ENCODE data around the gene CCDC24. TPM values are rescaled to one million over a fixed set of nuclear protein-coding genes. Genes with fewer than 3 reads are reported as not detected.

The CCDC24 gene
- total and polyA plus RNA-seq, 2 donors (not counting 3 experiments of a cell fraction or from before 2014, with no cell fraction given) = 2.2 to 3.1 TPM

DNA sequence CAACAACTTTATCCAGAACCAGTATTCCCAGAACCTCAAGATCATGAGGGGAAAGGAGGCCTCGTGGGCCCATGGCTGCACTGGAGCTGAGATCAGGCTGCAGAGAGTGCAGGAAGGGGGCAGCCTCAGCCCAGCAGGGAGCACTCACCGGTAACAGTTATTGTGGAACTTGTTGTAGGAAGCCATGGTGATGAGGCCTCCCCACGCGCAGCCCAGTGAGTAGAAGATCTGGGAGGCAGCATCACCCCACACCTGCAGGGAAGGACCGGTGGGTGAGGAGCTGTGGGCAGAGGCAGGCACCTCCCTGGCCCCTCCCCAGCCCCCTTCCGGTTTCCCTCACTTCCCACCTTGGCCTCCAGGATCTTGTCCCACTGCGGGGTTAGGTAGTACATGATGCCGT is 10.8 kb downstream of the CCDC24 start:
- CTCF ChIA-PET = interaction anchor here (1.1 to 4.5 kb wide), 7 partner anchors 9 to 239 kb away, joined by 3 to 21 read pairs (median 4); no protein-coding TSS in a partner anchor
- BruUV-seq (replicated peaks) = no TSS peak
- TF ChIP-seq POLR2A (IDR thresholded peaks at IDR 0.05; ENCODE audit: low read depth, low read length) = no peak
- no peak for TF ChIP-seq JUN (IDR thresholded peaks at IDR 0.05; ENCODE audit: borderline replicate concordance, insufficient read depth, insufficient read length, low read depth)
- no peak for TF ChIP-seq EZH2 (IDR thresholded peaks at IDR 0.05; ENCODE audit: borderline replicate concordance, low read depth, low read length, severe bottlenecking)
- TF ChIP-seq MAX (IDR thresholded peaks at IDR 0.05; ENCODE audit: insufficient read depth, insufficient read length) = no peak
- no peak for TF ChIP-seq POLR2AphosphoS5 (IDR thresholded peaks at IDR 0.05; ENCODE audit: insufficient read depth, low read depth, low read length)
- no peak for TF ChIP-seq GATA2 (IDR thresholded peaks at IDR 0.05; ENCODE audit: insufficient read depth, insufficient read length, low read depth, low read length)
- TF ChIP-seq, protein P1, sequence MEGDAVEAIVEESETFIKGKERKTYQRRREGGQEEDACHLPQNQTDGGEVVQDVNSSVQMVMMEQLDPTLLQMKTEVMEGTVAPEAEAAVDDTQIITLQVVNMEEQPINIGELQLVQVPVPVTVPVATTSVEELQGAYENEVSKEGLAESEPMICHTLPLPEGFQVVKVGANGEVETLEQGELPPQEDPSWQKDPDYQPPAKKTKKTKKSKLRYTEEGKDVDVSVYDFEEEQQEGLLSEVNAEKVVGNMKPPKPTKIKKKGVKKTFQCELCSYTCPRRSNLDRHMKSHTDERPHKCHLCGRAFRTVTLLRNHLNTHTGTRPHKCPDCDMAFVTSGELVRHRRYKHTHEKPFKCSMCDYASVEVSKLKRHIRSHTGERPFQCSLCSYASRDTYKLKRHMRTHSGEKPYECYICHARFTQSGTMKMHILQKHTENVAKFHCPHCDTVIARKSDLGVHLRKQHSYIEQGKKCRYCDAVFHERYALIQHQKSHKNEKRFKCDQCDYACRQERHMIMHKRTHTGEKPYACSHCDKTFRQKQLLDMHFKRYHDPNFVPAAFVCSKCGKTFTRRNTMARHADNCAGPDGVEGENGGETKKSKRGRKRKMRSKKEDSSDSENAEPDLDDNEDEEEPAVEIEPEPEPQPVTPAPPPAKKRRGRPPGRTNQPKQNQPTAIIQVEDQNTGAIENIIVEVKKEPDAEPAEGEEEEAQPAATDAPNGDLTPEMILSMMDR (IDR thresholded peaks at IDR 0.05; ENCODE audit: extremely low read depth in 1 of 2, insufficient read depth in 1 of 2, low read depth in 1 of 2, low read length in 2 of 2) = no peak
- TF ChIP-seq FOS (IDR thresholded peaks at IDR 0.05; ENCODE audit: borderline replicate concordance, insufficient read depth, low read length) = no peak
- TF ChIP-seq MYC (IDR thresholded peaks at IDR 0.05; ENCODE audit: low read depth, low read length) = no peak
- POLR2A ChIA-PET = no interaction called here
- no peak overlapping the region for H3K27ac ChIP-seq (ENCODE audit: insufficient read depth, low read depth, low read length)
- DNase-seq (ENCODE audit: low read depth, low spot score) (no peak), FAIRE-seq (no peak)
- no peak overlapping the region for H3K4me2 ChIP-seq (ENCODE audit: insufficient read depth, low read length)
- no peaks in the 10 kb centered on the region for H3K27me3 ChIP-seq (ENCODE audit: control insufficient read depth in 2 of 2, insufficient read depth in 2 of 2, low read length in 2 of 2)
- intact Hi-C loops (cut with micrococcal nuclease) = loop anchor here (10.0 kb wide), 1 partner anchor 213 kb away; the partner anchor contains the start of gene DMAP1
- H3K9me1 ChIP-seq (replicated peaks; ENCODE audit: control insufficient read depth, extremely low read depth, insufficient read depth, low read length) = no peaks in the 10 kb centered on the region
- H3K4me1 ChIP-seq (ENCODE audit: control insufficient read depth, extremely low read depth, insufficient read depth, low read length) = no peaks in the 10 kb centered on the region
- H3K36me3 ChIP-seq (ENCODE audit: control insufficient read depth in 2 of 2, extremely low read depth in 1 of 2, insufficient read depth in 2 of 2, low read length in 2 of 2) = no peaks in the 10 kb centered on the region
- no peak overlapping the region for H3K4me3 ChIP-seq (replicated peaks in 1 of 3; ENCODE audit: insufficient read depth in 1 of 3, low read depth in 1 of 3, low read length in 3 of 3)
- H3K9ac ChIP-seq (replicated peaks; ENCODE audit: extremely low read depth, insufficient read depth, low read length) = no peak overlapping the region
- H4K20me1 ChIP-seq (replicated peaks; ENCODE audit: control insufficient read depth, extremely low read depth, insufficient read depth, low read length) = no peaks in the 10 kb centered on the region
- dilution Hi-C loops (cut with MboI; ENCODE audit: extremely low pct_ligation_motif_present, low sequenced_read_pairs) = no loop called here
- no peaks in the 10 kb centered on the region for H3K79me2 ChIP-seq (ENCODE audit: control insufficient read depth, insufficient read depth, low read length)
- no peaks in the 10 kb centered on the region for H3K9me3 ChIP-seq (replicated peaks; ENCODE audit: control insufficient read depth, insufficient read depth, low read length)
- H2AFZ ChIP-seq (ENCODE audit: low read depth, low read length) = no peak overlapping the region

Measured in endothelial cell of umbilical vein (primary cell).